Measurements from ENCODE around the gene TSPAN19.

GRCh38 chr12:84973026-84973425 is 63.1 kb downstream of the TSPAN19 start:
- TF ChIP-seq CTCF (IDR thresholded peaks at IDR 0.05; ENCODE audit: low read depth, low read length, poor library complexity, severe bottlenecking) (no peak), EZH2phosphoT487 (IDR thresholded peaks at IDR 0.05; ENCODE audit: borderline replicate concordance, low read length) (no peak)

All from DOHH2 (cell line).